ENCODE data around the gene TMTC1.
"Not testable (repeated sequence)": the region's sequence is repeated elsewhere in the genome, so short reads cannot be mapped to it uniquely, and the experiment has no call there.

TMTC1 gene

GRCh38 chr12:29656762-29657538 lies 126.8 kb downstream of the TMTC1 start:
- no peak for DNase-seq

GRCh38 chr12:29655861-29656260 lies 127.9 kb downstream of the TMTC1 start:
- DNase-seq, result no peak

DNA sequence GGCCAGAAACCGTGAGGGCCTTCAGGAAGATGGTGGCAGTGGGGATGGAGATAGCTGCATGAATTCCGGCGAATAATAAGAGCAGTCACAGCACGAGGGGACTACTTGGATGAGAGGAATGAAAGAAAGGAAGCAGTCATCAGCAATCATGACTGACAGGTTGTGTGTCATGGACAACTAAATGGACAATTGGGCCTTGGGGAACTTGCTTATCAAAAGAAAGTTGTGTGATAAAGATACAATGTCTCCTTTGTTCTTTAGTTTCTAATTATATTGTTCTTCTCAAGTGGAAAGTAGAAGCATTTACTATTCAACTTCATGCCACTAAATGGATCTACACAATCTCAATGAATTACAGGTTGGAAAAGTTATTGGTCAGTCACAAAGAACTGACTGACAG lies 130.5 kb downstream of the TMTC1 start:
- DNase-seq, result no peak

GRCh38 chr12:29650371-29650770 lies 133.4 kb downstream of the TMTC1 start:
- no peak for DNase-seq

- DNase-seq, result no peak
These were observed 134.0 kb downstream of the TMTC1 start for GRCh38 chr12:29649722-29650121.

- no peak for DNase-seq
These were observed 139.1 kb downstream of the TMTC1 start for GRCh38 chr12:29644536-29645162.

DNA sequence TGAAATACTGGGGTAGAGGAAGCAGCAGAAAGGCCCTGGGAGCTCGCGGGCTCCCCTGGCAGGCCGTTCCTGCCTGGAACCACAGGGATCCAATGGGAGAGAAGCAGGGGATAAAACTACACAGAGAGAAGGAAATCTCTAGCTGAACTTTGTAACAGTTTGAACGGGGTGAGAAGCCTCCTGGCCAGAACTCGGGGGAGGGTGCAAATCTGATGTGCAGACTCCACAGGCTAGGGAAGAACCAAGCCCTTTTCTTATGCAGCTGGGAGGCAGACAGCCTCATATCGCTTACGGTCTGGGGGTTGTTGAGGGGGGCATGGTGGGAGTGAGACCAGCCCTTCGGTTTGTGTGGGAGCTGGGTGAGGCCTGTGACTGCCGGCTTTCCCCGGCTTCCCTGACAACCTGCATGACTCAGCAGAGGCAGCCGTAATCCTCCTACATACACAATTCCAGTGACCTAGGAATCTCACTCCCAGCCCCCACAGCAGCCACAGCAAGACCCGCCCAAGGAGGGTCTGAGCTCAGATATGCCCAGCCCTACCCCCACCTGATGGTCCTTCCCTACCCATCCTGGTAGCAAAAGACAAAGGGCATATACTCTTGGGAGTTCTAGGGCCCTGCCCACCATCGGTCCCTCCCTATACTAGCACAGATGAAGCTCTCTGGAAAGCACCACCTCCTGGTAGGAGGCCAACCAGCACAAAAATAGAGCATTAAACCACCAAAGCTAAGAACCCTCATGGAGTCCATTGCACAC lies 143.0 kb downstream of the TMTC1 start:
- peak; percentile 24 for DNase-seq

DNA sequence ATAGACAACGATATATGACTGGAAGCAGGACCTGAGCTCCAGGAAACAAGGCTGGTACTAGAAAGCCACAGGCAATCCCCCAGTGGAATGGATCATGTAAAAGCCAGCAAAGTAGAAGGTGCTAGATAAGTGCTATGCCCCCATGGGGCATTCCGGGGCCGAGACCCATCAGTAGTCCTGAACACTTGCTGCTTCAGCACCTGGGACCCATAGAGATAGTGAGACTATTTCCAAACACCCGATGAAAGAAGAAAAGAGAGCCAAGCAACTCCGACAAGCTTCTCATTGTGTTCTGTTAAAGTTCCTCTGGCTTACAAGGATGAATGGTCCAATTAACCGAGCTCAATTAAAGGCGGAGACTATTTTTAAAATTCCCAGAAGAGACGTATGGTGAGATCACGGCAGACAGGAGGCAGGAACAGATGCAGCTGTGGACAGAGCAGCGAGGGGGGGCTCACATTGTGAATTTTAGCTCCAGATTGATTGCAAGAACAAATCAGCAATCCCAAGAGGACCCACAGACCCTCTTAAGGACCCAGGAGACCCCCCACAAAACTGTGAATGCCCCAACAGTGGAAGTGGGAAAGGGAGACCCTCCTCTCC lies 143.7 kb downstream of the TMTC1 start:
- no peak for DNase-seq

- no peak for DNase-seq
These were observed 145.2 kb downstream of the TMTC1 start for GRCh38 chr12:29638528-29638927.

- peak; percentile 48 for DNase-seq
These were observed 149.7 kb downstream of the TMTC1 start for GRCh38 chr12:29634057-29634456.

DNA sequence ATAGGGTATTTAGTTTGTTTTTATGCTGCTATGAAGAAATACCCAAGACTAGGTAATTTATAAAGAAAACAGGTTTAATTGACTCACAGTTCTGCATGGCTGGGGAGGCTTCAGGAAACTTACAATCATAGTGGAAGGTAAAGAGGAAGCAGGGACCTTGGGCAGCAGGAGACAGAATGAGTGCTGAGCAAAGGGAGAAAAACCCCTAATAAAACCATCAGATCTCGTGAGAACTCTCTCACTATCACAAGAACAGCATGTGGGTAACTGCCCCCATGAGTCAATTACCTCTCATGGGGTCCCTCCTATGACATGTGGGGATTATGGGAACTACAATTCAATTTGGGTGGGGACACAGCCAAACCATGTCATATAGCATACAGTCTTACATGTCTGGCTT lies 153.6 kb downstream of the TMTC1 start:
- not testable (repeated sequence) for DNase-seq

GRCh38 chr12:29627221-29627620 lies 156.5 kb downstream of the TMTC1 start:
- DNase-seq, result no peak

- DNase-seq, result no peak
These were observed 158.3 kb downstream of the TMTC1 start for GRCh38 chr12:29625359-29625953.

GRCh38 chr12:29622251-29622650 lies 161.5 kb downstream of the TMTC1 start:
- DNase-seq, result no peak

GRCh38 chr12:29620030-29620429 lies 163.7 kb downstream of the TMTC1 start:
- no peak for DNase-seq

DNA sequence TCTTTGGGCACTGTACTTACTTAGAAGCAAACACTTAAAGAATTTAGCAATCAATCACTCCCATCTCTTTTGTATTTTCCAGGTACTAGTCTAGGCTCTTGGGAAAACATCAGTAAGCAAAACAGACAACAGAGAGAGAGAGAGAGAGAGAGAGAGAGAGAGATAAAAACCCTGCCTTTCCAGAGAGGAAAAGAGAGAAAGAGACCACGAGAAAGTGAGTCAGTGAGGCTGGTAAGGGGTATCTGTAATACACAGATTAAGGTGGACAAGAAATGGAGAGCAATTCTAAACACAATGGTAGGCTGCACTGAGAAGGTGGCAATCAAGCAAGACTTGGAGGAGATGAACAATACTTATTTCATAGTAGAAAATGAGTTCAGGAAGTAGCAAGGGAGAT lies 166.3 kb downstream of the TMTC1 start:
- DNase-seq, result peak; percentile 23

DNA sequence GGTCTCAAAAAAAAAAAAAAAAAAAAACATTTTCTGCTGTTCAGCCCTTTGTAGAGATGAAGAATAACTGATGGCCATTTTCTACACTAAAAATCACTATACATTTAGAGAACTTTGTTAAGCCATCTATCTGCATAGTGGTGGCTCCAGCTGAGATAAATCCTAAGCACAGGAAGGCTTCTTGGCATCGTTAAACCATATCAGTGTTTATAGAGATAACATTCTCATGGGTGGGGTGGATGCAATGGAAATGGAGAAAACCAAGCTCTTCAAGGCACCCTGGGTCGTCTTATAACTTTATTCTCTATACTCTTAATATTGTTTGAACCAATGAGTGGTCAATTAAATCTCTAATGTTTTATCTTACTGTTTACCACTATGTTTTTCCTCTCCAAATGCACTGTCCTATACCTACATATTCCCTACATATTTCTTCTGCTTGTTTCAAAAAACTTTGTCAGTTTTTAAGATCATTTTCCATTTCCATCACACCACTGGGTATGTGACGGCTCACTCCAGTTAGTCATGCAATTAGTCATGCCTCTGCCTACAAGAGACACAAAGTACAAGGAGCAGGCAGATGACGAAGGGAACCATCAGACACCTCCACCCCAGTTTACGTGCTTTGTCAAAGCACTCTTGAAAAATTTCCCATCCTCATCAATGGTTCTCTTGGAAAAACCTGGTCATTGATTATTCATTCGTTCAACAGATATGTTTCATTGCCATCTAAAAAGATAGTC lies 166.9 kb downstream of the TMTC1 start:
- peak; percentile 90 for DNase-seq

- no peak for DNase-seq
These were observed 168.9 kb downstream of the TMTC1 start for GRCh38 chr12:29614694-29615325.

GRCh38 chr12:29612912-29613311 lies 170.8 kb downstream of the TMTC1 start:
- DNase-seq, result peak; percentile 39

- peak; percentile 75 for DNase-seq
These were observed 171.8 kb downstream of the TMTC1 start for GRCh38 chr12:29611906-29612305.

GRCh38 chr12:29610473-29611170 lies 173.1 kb downstream of the TMTC1 start:
- no peak for DNase-seq
